Measurements from ENCODE around the gene POLR2H.

GRCh38 chr3:184352149-184352785 is 9.2 kb upstream of the POLR2H start:
- TF ChIP-seq CTCF (IDR thresholded peaks at IDR 0.05) (no peak), SIN3A (IDR thresholded peaks at IDR 0.05; ENCODE audit: borderline replicate concordance, insufficient read depth, low read depth, low read length) (no peak)

Data from Panc1 (cell line).